ENCODE data around the gene LDB2. TPM values are rescaled to one million over a fixed set of nuclear protein-coding genes. Genes with fewer than 3 reads are reported as not detected.
A peak's percentile ranks its signal among the peaks of the same experiment; 100 is the strongest.

The LDB2 gene
- total RNA-seq, 2 donors from 2014 or later: 11.4 to 14.5 TPM

DNA sequence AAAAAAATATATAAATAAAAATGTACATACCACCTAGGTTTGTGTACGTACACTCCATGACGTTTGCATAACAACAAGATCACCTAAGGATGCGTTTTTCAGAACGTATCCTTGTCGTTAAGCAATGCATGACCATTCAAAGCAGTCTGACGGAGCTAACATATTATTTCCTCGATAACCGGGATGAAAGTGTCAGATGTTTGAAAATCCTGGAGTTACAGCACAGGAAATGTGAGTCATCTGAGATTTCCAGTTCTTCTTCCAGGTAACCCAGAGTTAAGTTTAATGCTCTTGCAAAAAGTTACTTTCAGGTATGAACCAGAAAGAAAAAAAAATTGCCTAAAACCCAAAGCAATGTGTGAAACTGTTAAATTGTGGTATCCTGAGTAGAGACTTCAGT, 107.9 kb downstream of the LDB2 start:
- Histone ChIP-seq H3K4me1 (ENCODE audit: control insufficient read depth, insufficient read depth, low read length) (peaks cover 9% of the 10 kb centered on the region), H3K36me3 (ENCODE audit: control insufficient read depth, insufficient read depth, low read length) (no peaks in the 10 kb centered on the region), H3K27ac (ENCODE audit: low read depth, low read length) (no peak overlapping the region), H3K4me3 (ENCODE audit: low read length) (no peak overlapping the region), H3K9me3 (ENCODE audit: control insufficient read depth, low read length) (no peaks in the 10 kb centered on the region), H3K9ac (ENCODE audit: extremely low read depth, low read length, poor library complexity, severe bottlenecking) (no peak overlapping the region), H3K27me3 (ENCODE audit: control insufficient read depth, insufficient read depth, low read length, poor library complexity, severe bottlenecking) (no peaks in the 10 kb centered on the region)
- no peak for DNase-seq
- TF ChIP-seq, protein P1, sequence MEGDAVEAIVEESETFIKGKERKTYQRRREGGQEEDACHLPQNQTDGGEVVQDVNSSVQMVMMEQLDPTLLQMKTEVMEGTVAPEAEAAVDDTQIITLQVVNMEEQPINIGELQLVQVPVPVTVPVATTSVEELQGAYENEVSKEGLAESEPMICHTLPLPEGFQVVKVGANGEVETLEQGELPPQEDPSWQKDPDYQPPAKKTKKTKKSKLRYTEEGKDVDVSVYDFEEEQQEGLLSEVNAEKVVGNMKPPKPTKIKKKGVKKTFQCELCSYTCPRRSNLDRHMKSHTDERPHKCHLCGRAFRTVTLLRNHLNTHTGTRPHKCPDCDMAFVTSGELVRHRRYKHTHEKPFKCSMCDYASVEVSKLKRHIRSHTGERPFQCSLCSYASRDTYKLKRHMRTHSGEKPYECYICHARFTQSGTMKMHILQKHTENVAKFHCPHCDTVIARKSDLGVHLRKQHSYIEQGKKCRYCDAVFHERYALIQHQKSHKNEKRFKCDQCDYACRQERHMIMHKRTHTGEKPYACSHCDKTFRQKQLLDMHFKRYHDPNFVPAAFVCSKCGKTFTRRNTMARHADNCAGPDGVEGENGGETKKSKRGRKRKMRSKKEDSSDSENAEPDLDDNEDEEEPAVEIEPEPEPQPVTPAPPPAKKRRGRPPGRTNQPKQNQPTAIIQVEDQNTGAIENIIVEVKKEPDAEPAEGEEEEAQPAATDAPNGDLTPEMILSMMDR (conservative IDR thresholded peaks at IDR 0.05): no peak
- Mint-ChIP-seq H3K27ac (peak overlapping the region; percentile 40), H3K27me3 (ENCODE audit: insufficient read depth) (no peaks in the 10 kb centered on the region), H3K4me3 (no peak overlapping the region), H3K36me3 (ENCODE audit: low read depth) (no peaks in the 10 kb centered on the region), H3K9me3 (no peaks in the 10 kb centered on the region), H3K4me1 (peaks cover 47% of the 10 kb centered on the region)
- 87 to 89% methylated on average over 7 to 8 of the region's 8 CpGs for WGBS, 2 experiments (ENCODE audit: insufficient coverage in 1 of 2, insufficient read length in 1 of 2)

DNA sequence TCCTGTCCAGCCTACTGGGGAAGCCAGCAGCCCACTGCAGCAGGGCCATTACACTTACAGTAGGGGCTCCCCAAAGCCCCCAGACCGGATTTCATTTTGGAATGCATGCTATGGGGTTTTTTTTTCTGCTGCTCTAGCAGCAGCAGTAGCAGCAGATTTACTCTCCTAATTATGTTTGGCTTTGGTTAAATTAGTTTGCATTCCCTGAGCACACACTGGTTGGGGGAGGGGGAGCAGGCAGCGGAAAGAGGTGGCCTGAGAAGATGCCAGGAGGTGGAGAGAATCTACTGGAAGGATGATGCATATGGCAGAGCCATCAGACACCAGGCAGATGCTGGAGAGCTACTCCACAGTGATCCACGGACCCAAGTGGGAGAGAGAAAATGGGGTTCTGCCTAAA, 109.6 kb downstream of the LDB2 start:
- Histone ChIP-seq H3K4me3 (ENCODE audit: low read length) (no peak overlapping the region), H3K27me3 (ENCODE audit: control insufficient read depth, insufficient read depth, low read length, poor library complexity, severe bottlenecking) (no peaks in the 10 kb centered on the region), H3K36me3 (ENCODE audit: control insufficient read depth, insufficient read depth, low read length) (no peaks in the 10 kb centered on the region), H3K9me3 (ENCODE audit: control insufficient read depth, low read length) (no peaks in the 10 kb centered on the region), H3K4me1 (ENCODE audit: control insufficient read depth, insufficient read depth, low read length) (peaks cover 6% of the 10 kb centered on the region), H3K27ac (ENCODE audit: low read depth, low read length) (no peak overlapping the region), H3K9ac (ENCODE audit: extremely low read depth, low read length, poor library complexity, severe bottlenecking) (no peak overlapping the region)
- no peaks in the 10 kb centered on the region for H3K36me3 Mint-ChIP-seq (ENCODE audit: low read depth)
- no peak for DNase-seq
- 68 to 100% methylated on average over 1 to 3 of the region's 3 CpGs for WGBS, 2 experiments (ENCODE audit: insufficient coverage in 1 of 2, insufficient read length in 1 of 2)
- H3K27ac Mint-ChIP-seq: peak overlapping the region; percentile 43
- H3K4me1 Mint-ChIP-seq: peaks cover 51% of the 10 kb centered on the region
- TF ChIP-seq, protein P1 (conservative IDR thresholded peaks at IDR 0.05): no peak
- H3K27me3 Mint-ChIP-seq (ENCODE audit: insufficient read depth): no peaks in the 10 kb centered on the region
- H3K9me3 Mint-ChIP-seq: no peaks in the 10 kb centered on the region
- no peak overlapping the region for H3K4me3 Mint-ChIP-seq

DNA sequence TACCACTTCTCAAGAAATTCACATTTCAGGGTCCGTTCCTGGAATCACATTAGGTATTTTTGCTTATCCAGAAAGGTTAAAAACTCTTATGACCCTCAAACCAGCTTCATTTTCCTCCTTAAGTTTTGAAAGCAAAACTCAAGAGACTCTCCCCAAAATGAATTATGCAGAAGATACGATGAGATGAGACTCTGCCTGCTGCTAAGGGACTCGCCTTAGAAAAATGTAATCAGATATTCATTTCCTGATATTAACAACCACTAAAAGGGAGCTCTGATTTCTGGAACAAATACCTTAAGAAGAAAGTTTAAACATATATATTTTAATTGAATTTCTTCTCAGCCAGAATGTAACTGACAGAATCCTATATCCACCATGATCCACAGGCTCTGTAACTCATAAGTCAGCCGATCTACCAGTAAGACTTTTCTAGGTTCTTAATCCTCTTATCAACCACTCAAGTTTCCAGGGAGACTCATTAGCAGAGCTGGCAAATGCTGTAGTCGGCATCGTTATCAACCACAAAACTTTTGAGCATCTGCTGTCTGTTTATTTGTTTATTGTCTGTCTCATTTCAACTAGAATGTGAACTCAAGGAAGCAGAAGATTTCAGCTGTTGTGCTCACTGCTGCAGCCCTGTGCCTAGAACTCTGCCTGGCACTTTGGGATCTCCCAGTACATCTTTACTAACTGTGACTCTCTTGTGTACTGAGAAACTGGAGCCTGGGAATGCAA, 112.5 kb downstream of the LDB2 start:
- no peaks in the 10 kb centered on the region for H3K27me3 ChIP-seq (ENCODE audit: control insufficient read depth, insufficient read depth, low read length, poor library complexity, severe bottlenecking)
- DNase-seq: no peak
- no peaks in the 10 kb centered on the region for H3K36me3 ChIP-seq (ENCODE audit: control insufficient read depth, insufficient read depth, low read length)
- no peaks in the 10 kb centered on the region for H3K36me3 Mint-ChIP-seq (ENCODE audit: low read depth)
- no peaks in the 10 kb centered on the region for H3K9me3 Mint-ChIP-seq
- H3K27ac ChIP-seq (ENCODE audit: low read depth, low read length): no peak overlapping the region
- H3K4me1 Mint-ChIP-seq: peaks cover 58% of the 10 kb centered on the region
- H3K4me1 ChIP-seq (ENCODE audit: control insufficient read depth, insufficient read depth, low read length): peaks cover 6% of the 10 kb centered on the region
- TF ChIP-seq, protein P1 (conservative IDR thresholded peaks at IDR 0.05): no peak
- WGBS, 2 experiments (ENCODE audit: insufficient coverage in 1 of 2, insufficient read length in 1 of 2): 85 to 90% methylated on average over 4 to 6 of the region's 6 CpGs
- no peak overlapping the region for H3K27ac Mint-ChIP-seq
- no peak overlapping the region for H3K9ac ChIP-seq (ENCODE audit: extremely low read depth, low read length, poor library complexity, severe bottlenecking)
- H3K4me3 Mint-ChIP-seq: no peak overlapping the region
- no peak overlapping the region for H3K4me3 ChIP-seq (ENCODE audit: low read length)
- H3K9me3 ChIP-seq (ENCODE audit: control insufficient read depth, low read length): no peaks in the 10 kb centered on the region
- no peaks in the 10 kb centered on the region for H3K27me3 Mint-ChIP-seq (ENCODE audit: insufficient read depth)
